Activated CD4-positive, alpha-beta T cell treated with anti-CD3 and anti-CD28 coated beads for 24 hours (primary cell): ENCODE results near the gene SMAD9.

Source experiments
- DNase-seq, 2 donors: peaks; one replicate each; pipeline ENCODE4 v3.0.0-alpha.2; 2020; ENCODE audit warnings: low read depth in 2 of 2

Gene SMAD9

DNA sequence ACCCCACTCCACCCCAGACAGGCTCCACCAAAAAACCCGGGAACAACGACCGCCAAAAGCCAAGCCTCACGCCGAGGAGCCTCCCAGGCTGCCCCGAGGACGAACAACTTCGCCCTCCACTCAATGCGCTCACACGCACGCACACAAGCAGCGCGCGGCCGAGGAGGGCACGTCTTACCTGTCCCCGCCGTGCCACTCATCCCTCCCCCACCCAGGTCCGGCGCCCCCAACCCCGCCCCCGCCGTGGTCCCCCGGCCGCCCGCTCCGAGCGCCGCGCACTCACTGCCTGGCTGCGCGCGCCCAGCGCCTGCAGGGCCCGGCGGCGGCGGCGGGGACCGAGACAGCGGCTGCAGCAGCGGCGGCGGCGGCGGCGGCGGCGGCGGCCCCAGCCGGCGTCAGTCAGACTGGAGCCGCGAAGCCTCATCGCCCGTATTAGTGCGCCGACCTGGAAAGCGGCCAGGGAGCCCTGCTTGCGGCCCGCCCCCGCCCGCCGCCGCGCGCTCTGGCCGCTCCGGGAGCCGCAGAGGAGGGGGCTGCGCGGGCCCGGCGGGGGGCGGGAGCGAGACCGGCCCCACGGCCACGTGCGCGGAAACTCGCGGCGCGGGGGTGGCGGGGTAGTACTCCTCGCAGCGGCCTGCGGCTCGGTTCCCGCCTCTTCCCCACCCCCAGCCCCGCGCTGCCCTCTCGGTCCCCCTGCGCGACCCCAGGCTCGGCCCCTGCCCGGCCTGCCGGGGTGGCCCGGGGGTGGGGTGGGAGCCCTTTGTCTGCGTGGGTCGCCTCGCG lies at the start of gene SMAD9:
Gene SMAD9 (minus strand): TSS at position 406 of the 783 bp plus-strand sequence. CDS start 40,549 bp downstream, outside the sequence.
- no peak for DNase-seq

DNA sequence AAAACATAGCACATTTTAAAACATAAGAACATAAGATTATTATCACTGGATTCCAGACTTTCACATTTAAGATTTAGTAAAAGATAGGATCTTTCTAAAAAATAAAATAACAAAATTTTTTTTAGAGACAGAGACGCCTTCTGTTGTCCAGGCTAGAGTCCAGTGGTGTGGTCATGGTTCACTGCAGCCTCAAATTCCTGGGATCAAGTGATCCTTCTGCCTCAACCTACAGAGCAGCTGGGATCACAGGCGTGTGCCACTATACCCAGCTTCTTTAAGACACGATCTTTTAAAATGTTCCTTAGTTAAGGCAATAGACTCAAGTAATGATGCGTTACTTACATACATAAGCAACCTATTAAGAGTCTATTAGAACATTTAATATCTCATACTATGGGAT lies 46.4 kb upstream of the SMAD9 start:
- no peak for DNase-seq

DNA sequence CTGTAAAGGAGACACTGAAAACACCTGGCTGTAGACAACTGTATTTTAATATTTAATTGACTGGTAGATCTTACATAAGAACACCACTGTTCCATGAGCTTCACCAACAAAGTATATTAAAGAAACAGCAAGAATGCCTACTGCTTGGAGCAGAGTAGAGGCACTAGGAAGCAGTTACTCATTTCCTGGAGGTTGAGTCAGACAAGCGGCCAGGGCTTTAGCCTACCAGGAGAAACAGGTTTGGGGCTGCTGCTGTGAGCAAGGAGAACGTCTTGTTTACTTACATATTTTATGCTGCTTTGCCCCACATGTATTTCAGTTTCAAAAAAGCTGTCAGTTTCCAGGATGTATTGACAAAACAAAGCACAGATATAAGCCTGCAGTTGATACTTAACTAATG lies 45.7 kb upstream of the SMAD9 start:
- no peak for DNase-seq

DNA sequence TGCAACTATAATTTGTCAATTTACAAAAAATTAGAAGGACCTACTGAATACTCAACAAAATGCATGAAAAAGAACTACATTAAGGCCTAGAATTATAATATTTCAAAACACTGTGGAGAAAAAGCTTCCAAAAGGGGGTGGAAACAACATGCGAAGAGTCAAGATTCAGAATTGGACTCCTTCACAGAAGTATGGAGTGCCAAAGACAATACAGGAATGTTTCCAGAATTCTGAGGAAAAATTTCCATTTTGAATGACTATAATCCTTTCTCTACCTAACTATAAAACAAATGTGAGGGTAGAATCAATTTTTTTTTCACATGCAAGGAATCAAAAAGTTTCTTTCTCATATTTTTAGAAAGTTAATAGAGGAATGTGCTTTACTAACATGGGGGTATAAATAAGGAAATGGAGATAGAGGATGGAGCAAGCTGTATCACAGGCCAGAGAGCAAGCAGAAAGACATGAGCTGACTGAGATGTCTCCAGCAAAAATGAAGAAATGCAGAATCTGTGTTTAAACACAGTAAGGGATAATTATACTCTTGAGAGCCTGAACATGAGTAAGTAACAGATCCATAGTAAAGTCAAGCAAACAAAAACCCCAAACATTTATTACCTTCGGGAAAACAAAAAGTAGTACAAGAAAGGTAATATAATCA lies 39.5 kb upstream of the SMAD9 start:
- no peak for DNase-seq

DNA sequence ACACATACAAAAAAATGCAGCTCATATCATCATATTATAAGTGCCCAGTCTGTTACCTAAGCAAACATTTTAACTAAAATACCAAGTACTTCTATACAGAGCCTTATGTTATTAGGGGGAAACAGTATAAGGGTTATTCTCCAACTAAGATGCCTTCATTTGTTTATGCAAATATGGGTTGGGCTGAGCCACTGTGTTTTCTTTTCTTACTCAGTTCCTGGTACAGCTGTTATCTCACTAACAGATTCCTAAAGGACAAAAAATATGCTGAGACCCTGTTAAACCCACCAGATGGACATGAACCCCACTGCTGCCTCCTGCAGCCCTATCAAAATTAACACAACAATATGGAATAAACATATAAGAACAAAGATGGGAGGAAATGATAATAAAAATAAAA lies 34.5 kb upstream of the SMAD9 start:
- no peak for DNase-seq

DNA sequence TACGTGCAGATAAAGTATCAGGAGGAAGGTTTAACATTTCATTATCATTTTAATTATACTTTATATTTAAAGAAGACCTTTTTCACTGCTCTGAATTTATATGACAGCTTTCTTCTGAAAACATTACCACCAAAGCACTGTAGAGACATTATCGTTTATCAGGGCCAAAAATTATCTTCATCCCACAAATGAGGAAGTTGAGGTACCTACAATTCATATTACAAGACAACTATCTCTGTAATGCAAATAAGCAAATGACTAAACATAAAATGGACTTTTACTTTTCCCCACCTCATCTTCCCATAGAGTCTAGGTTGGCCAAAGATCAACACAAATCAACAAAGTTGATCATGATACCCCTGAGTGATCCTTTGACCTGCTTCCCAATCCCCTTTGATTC lies 30.9 kb upstream of the SMAD9 start:
- DNase-seq: no peak

DNA sequence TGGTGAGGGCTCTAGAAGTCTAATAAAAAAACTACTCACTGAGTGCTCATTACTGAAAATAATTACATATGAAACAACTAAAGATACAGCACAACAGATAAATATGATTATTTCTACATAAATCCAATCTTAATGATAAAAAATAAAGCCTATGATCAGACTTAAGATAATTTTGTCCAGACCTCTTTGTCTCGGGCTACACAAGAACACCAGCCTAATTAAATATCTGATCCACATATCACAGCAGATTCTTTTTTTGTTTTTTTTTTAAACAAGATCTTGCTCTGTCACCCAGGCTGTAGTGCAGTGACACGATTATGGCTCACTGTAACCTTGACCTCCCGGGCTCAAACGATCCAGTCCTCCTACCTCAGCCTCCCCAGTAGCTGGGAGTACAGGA lies 30.3 kb upstream of the SMAD9 start:
- no peak for DNase-seq

DNA sequence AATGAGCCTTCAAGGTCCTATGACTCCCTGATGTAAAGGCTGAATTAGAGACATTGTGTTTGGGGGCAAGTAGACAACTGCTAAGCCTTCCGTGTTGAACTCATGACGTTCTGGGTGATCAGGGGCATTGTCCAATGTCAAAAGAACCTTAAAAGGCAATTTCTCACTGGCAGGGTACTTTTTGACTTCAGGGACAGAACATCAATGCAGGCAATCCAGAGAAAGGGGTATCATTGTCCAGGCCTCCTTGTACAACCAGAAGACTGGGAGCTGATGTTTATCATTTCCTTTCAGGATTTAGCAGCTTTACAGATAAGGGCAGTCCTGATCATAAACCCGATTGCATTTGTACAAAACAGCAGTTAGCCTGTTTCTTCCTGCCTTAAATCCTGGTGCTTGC lies 25.0 kb upstream of the SMAD9 start:
- DNase-seq: no peak

GRCh38 chr13:36925603-36926002 lies 5.6 kb upstream of the SMAD9 start:
- no peak for DNase-seq

GRCh38 chr13:36924001-36924400 lies 4.0 kb upstream of the SMAD9 start:
- no peak for DNase-seq

- no peak for DNase-seq
Observed at GRCh38 chr13:36921631-36922301, 1.7 kb upstream of the SMAD9 start.

DNA sequence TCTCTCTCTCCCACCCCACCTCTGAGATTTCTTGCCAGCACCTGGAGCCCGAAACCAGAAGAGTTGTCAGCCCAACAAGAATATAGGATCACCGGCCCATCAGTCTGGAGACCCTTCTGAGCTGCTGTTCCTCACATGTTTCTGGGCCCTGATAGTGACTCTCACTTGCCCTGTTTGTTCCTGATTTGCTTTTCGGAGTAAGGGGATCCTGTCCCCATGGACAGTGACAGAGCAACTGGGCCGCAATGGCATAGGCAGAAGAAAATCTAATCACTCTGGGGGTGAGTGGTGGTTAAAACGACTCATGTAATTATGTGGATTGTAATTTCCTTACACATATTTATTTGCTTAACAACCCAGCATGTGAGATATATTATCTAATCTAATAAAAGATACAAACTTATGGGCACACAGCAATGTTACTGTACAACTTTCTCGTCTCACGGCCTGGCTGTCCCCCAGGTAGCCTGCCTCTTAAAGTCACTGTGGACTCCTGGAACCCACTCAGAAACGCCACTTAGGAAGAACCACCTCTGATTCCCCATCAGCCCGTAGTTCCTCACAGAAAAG lies 663 bp upstream of the SMAD9 start:
- DNase-seq: no peak

- no peak for DNase-seq
Observed at GRCh38 chr13:36919171-36919832, 736 bp downstream of the SMAD9 start.

DNA sequence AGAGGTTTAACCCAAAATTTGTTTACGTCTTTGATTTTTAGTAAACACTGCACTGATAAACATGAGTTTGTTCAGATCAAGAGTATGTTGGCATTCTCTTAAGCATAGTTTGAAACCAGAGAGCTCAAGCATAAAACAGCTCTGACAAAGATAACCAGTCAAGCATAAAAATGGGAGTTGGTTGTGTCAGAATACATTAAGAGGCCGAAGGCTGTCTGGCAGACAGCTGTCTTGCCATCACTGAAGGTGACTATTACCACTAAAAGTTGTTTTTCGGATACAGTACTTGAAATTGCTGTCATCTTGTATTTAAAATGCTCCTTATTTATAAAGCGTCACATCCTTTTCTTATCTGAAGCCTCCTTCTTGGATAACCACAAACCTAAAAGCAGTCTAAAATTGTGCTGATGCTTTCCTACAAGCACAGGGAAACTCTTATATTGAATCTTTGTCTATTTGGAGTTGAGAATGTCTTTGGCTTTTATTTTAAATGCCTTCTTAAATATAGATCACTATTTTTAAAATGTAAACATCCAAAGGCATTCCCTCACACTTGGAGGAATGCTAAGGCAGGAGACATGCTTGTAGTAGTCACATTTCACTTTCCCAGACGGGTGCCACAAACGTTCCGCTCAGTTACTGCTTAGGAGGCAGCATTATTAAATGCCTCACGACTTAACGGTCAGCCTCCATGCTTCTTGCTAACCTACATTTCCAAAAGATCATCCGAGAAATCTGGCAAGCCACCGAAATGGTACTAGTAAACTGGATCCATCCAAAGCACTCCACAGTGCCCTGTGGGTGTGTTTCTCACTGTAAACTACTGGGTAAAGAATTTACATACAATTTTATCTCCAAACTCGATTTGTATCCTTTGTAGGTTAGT lies 1.5 kb downstream of the SMAD9 start:
- no peak for DNase-seq

- DNase-seq: no peak
Observed at GRCh38 chr13:36917311-36917710, 2.7 kb downstream of the SMAD9 start.

DNA sequence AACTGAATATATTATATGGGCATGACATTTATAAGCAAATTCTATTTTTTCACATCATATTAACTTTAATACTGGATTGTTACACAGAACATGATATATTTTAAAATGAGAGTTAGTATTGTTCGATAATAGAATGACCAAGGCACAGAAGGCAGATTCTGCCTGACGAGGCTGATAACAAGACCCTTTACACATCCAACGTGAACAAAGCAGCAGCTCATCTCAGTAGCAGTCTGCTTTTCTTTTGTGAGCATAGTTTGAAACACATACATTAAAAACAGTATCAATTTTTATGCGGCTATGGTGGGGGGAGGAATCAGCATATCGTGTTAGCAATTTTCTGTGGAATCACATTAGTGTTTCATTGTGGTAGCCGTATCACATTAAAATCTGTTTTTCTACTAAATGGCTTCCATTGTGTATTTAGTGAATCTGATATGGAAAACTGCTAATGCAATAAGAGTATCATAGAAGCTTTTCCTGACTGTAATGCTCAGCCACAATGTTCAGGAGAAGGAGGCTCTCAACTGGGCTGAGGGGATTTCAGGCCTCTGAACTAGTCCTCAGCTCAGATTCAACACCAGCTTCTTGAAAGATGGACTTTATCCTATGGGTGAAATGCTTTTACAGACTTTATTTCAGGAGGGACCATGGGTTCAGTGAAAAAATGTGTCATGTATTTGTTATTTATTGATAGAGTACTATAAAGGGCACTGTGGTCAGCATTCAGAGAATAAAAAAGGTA lies 4.0 kb downstream of the SMAD9 start:
- DNase-seq: no peak

GRCh38 chr13:36915106-36915505 lies 4.9 kb downstream of the SMAD9 start:
- DNase-seq: no peak

- no peak for DNase-seq
Observed at GRCh38 chr13:36914648-36915047, 5.4 kb downstream of the SMAD9 start.

- no peak for DNase-seq
Observed at GRCh38 chr13:36913463-36913862, 6.6 kb downstream of the SMAD9 start.

GRCh38 chr13:36912973-36913372 lies 7.1 kb downstream of the SMAD9 start:
- DNase-seq: no peak
